Thyroid gland (tissue), 4 donors: ENCODE measurements around the gene ANKRD31. TPM values are rescaled to one million over a fixed set of nuclear protein-coding genes. Genes with fewer than 3 reads are reported as not detected.

Experiments used
- DNase-seq, 2 donors: peaks; one replicate each; pipeline ENCODE4 v3.0.0-alpha.2; 2019
- H3K27ac ChIP-seq, 3 donors: fragments of 200-600 bp; sonication (generic); 1 replicate in 2 of 3; 2 replicates in 1 of 3; pipeline ENCODE4 v1.5.1; 2016 to 2019; ENCODE audit warnings: mild to moderate bottlenecking in 1 of 3, moderate library complexity in 1 of 3
- H3K27me3 ChIP-seq: fragments of 200-600 bp; sonication (generic); one replicate; pipeline ENCODE4 v1.5.1; 2019
- H3K36me3 ChIP-seq, 2 donors: fragments of 200-600 bp; sonication (generic); one replicate each; pipeline ENCODE4 v1.5.1; 2016 to 2019
- H3K4me1 ChIP-seq, 2 donors: fragments of 200-600 bp; sonication (generic); one replicate each; pipeline ENCODE4 v1.5.1; 2017 to 2019
- H3K4me3 ChIP-seq, 3 donors: fragments of 200-600 bp; sonication (generic); replicated peaks in 1 of 3; 1 replicate in 2 of 3; 2 replicates in 1 of 3; pipeline ENCODE4 v1.5.1; 2016; ENCODE audit warnings: mild to moderate bottlenecking in 1 of 3
- H3K9me3 ChIP-seq: fragments of 200-600 bp; sonication (generic); one replicate; pipeline ENCODE4 v1.5.1; 2017
- CTCF ChIP-seq, 6 experiments: fragments of 200-600 bp in 3 of 6; fragments of 450-650 bp in 3 of 6; sonication (generic) in 3 of 6; IDR thresholded peaks; one replicate each; pipeline ENCODE4 v1.5.1; 2016 to 2019; ENCODE audit warnings: antibody characterized with exemption in 6 of 6, mild to moderate bottlenecking in 2 of 6, inconsistent platforms in 1 of 6, moderate library complexity in 1 of 6
- POLR2A ChIP-seq, 2 donors: fragments of 450-650 bp; IDR thresholded peaks; one replicate each; pipeline ENCODE4 v1.6.1; 2017; ENCODE audit warnings: antibody characterized with exemption in 2 of 2, mild to moderate bottlenecking in 2 of 2, moderate library complexity in 1 of 2
- WGBS, 2 donors: methylation state at CpG; one replicate each; pipeline ENCODE4 v1.1.5; 2017; 5-methylcytosine and 5-hydroxymethylcytosine counted together
- intact Hi-C: fragments of 100-400 bp; cut with DNase I; formaldehyde crosslinking; loops from one replicate; pipeline ENCODE4 v1.15.1; 2023
- total RNA-seq, 4 donors: library from RNA; depleted of rRNA; stranded (reverse); fragments of >200 nt; gene quantifications; one replicate each; pipeline ENCODE4 v1.2.3, GENCODE V29; 2016

ANKRD31 gene
- total RNA-seq, 4 donors from 2014 or later: 0.11 to 0.81 (median 0.33) TPM

- no peak for DNase-seq
- no peaks in the 10 kb centered on the region for H3K9me3 ChIP-seq
- no peak overlapping the region for H3K27ac ChIP-seq
- WGBS, 2 donors: 80% methylated on average over 3 of the region's 3 CpGs
- H3K4me1 ChIP-seq: no peaks in the 10 kb centered on the region
- H3K27me3 ChIP-seq: no peaks in the 10 kb centered on the region
- H3K36me3 ChIP-seq: no peaks in the 10 kb centered on the region
- H3K4me3 ChIP-seq: no peak overlapping the region
- no peak for TF ChIP-seq CTCF (IDR thresholded peaks at IDR 0.05)
- no peak for TF ChIP-seq POLR2A (IDR thresholded peaks at IDR 0.05)
- intact Hi-C loops: no loop called here
Observed at GRCh38 chr5:75031366-75031765, 205.3 kb downstream of the ANKRD31 start.

- intact Hi-C loops: no loop called here
- 43 to 53% methylated on average over 3 of the region's 3 CpGs for WGBS, 2 donors
- TF ChIP-seq POLR2A (IDR thresholded peaks at IDR 0.05) (no peak), CTCF (IDR thresholded peaks at IDR 0.05) (no peak)
Observed at GRCh38 chr5:75028090-75028489, 208.6 kb downstream of the ANKRD31 start.

GRCh38 chr5:75023368-75024159, 213.1 kb downstream of the ANKRD31 start:
- 67 to 74% methylated on average over 9 of the region's 9 CpGs for WGBS, 2 donors
- intact Hi-C loops: no loop called here
- TF ChIP-seq POLR2A (IDR thresholded peaks at IDR 0.05): no peak
- no peak for TF ChIP-seq CTCF (IDR thresholded peaks at IDR 0.05)

More at GRCh38 chr5:75028090-75028489, 208.6 kb downstream of the ANKRD31 start:
- Histone ChIP-seq H3K36me3 (no peaks in the 10 kb centered on the region), H3K4me3 (no peak overlapping the region), H3K27ac (no peak overlapping the region), H3K4me1 (no peaks in the 10 kb centered on the region), H3K9me3 (no peaks in the 10 kb centered on the region), H3K27me3 (no peaks in the 10 kb centered on the region)
- DNase-seq: no peak

GRCh38 chr5:75021800-75022199, 214.9 kb downstream of the ANKRD31 start:
- no peak for TF ChIP-seq POLR2A (IDR thresholded peaks at IDR 0.05)
- no peak for TF ChIP-seq CTCF (IDR thresholded peaks at IDR 0.05)
- Histone ChIP-seq H3K4me3 (no peak overlapping the region), H3K9me3 (no peaks in the 10 kb centered on the region), H3K27ac (no peak overlapping the region), H3K27me3 (no peaks in the 10 kb centered on the region), H3K4me1 (no peaks in the 10 kb centered on the region), H3K36me3 (no peaks in the 10 kb centered on the region)
- 90% methylated on average over 4 of the region's 4 CpGs for WGBS, 2 donors
- no peak for DNase-seq
- intact Hi-C loops: no loop called here

More at GRCh38 chr5:75023368-75024159, 213.1 kb downstream of the ANKRD31 start:
- no peaks in the 10 kb centered on the region for H3K9me3 ChIP-seq
- no peak overlapping the region for H3K4me3 ChIP-seq
- H3K27me3 ChIP-seq: no peaks in the 10 kb centered on the region
- H3K27ac ChIP-seq: no peak overlapping the region
- H3K4me1 ChIP-seq: no peaks in the 10 kb centered on the region
- no peak for DNase-seq
- no peaks in the 10 kb centered on the region for H3K36me3 ChIP-seq

- WGBS, 2 donors: 59% methylated on average over 3 of the region's 3 CpGs
- intact Hi-C loops: no loop called here
- TF ChIP-seq POLR2A (IDR thresholded peaks at IDR 0.05): no peak
- no peak for TF ChIP-seq CTCF (IDR thresholded peaks at IDR 0.05)
- no peak for DNase-seq
- no peaks in the 10 kb centered on the region for H3K27me3 ChIP-seq
- no peaks in the 10 kb centered on the region for H3K4me1 ChIP-seq
- no peaks in the 10 kb centered on the region for H3K36me3 ChIP-seq
- H3K27ac ChIP-seq: no peak overlapping the region
- H3K9me3 ChIP-seq: no peaks in the 10 kb centered on the region
- H3K4me3 ChIP-seq: no peak overlapping the region
Observed at GRCh38 chr5:75021219-75021618, 215.5 kb downstream of the ANKRD31 start.
